Activated naive CD4-positive, alpha-beta T cell treated with Interleukin-2 at 50 U/mL for 16 hours (primary cell): ENCODE data around the gene TTLL10.

Experiments used
- DNase-seq: peaks from one replicate; pipeline ENCODE4 v3.0.0-alpha.2; 2020

Gene TTLL10

DNA sequence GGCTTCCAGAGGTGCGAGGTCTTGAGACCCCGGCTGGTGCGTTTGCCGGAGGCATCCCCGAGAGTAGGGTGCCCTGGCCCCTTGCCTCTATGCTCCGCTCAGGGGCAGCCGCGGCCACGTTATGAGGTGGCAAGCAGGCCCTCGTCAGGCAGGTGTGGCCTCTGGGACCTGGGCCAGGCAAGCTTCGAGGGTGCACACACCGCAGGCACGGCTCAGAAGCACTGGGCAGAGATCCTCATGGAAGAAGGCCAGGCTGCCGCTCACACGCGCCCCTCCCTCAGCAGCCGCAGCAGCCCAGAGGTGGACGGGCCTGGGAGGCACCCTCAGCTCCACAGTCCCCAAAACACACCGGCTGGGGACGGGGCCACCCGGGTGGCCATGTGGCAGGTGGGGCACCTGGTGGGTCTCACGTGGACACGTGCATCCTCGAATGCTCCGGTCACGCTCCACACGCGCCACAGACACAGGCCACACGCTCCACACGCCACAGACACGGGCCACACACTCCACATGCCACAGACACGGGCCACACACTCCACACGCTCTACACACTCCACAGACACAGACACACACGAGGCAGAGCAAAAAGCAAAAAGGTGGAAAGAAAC is 51.7 kb downstream of the TTLL10 start:
- DNase-seq, result no peak

DNA sequence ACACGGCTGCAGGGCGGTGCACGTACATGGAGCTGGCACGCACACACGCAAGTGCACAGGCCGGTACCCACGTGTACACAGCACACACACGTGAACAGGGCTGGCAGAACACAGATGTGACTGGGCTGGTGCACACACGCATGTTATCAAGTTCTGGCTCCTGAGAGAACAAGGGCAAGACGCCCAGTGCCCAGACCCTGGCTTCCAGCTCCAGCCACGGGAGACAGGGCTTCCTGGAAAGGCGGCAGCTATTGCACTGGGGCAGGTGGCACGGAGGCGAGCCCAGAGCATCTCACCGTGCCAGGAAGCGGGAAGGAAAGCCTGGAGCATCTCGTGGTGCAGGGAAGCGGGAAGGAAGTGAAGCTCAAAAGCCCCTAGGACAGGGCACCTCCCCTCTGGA is 52.2 kb downstream of the TTLL10 start:
- DNase-seq, result no peak

DNA sequence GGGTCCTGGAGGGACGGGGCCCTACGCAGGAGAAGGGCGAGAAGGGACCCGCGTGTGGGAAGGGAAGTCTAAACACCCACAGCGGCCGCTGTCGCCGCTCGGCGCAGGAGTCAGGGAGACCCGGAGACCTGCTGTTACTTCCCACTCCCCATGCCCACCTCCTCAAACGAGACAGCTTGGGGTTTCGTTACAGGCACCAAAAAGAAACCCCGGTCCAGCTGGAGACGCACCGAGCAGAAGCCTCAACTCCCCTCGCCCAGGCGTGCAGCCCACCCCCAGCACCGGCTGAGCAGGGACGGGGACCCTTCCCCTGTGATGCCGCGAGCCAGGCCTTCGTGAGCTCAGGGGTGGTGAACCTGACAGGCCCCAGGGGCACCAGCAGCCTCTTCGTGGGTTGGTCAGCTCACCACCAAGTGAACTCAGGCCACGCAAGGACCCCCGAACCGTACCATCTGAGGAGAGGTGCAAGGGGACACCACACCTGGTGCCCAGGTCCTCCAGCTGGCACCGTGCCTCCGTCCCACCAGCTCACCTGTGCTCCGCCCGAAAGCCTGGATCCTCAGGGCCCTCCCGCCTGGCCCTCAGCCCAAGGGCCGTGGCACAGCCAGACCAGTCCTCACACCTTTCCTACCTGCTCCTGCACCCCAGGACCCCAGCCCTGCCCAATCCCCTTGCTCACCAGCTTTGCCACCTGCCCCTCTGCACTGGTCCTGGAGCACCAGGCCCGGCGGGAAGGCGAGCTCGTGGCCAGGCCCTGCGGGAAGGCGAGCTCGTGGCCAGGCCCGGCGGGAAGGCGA is 53.1 kb downstream of the TTLL10 start:
- DNase-seq, result no peak

DNA sequence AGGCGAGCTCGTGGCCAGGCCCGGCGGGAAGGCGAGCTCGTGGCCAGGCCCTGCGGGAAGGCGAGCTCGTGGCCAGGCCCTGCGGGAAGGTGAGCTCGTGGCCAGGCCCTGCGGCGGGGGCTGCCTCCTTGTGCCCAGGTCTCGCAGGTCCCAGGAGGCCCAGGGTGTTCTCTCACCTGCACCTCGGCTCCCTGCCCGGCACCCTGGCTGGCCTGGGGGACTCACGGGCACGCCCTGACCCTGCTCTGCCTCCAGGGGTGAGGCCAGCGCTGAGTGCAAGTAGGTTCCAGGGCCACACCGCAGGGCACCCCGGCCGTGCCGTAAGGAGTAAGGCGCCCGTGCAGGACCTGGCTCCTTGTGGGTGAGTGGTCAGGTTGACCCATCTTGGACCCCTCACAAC is 53.7 kb downstream of the TTLL10 start:
- no peak for DNase-seq

DNA sequence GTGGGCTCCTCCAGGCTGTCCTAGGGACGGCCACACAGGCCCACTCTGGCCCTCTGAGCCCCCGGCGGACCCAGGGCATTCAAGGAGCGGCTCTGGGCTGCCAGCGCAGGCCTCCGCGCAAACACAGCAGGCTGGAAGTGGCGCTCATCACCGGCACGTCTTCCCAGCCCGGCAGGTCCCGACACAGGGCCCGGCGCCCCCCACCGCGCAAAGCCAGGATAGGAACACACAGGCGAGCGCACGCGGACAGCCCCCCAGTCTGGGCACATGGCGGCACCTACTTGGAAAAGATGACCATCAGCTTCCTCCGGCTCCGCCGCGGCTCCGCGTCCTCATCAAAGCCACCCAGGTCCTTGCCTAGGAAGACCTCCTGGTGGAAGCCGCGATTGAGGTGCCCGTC is 54.5 kb downstream of the TTLL10 start:
- DNase-seq, result no peak

DNA sequence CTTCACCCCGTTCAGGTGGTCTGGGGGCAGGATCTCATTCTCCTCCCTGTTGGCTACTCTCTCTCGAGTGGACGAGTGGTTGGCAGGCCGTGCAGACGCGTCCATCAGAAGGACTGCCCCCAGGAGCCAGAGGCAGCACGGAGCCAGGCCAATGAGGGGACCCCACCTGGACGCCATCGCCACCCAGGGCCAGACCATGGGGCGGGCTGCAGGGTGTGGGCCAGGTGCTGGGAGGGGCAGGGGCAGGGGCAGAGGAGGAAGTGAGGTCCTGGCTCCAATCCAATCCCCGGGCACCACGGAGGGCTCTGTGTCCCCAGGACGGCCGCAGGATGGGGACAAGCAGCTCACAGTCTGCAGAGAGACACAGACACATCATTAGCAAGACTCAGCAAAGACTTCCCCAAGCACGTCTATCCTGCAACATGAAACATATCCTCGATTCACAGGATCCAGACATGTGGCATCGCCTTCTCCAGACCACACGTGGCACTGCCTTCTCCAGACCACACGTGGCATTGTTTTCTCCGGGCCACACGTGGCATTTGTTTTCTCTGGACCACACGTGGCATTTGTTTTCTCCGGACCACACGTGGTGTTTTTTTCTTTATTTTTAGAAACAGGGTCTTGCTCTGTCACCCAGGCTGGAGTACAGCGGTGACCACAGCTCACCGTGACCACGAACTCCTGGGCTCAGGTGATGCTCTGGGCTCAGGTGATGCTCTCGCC is 55.1 kb downstream of the TTLL10 start:
- DNase-seq, result no peak

DNA sequence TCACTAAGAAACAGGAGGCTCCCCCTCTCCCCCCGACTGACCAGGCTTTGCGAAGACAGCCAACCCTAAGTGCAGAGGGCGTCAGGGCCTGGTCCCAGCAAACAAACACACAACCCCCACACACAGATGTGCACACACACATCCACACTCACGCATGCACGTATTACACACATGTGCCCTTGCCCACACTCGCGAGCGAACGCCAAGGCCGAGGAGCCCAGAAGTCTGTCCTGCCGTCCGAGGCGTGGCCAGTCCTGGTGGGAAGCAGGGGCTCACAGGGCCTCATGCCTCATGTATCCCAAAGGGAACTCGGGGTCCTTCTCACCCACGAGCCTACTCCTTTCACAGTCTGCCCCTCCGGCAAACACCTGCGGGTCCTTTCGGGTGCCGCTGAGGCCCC is 56.1 kb downstream of the TTLL10 start:
- DNase-seq, result no peak

DNA sequence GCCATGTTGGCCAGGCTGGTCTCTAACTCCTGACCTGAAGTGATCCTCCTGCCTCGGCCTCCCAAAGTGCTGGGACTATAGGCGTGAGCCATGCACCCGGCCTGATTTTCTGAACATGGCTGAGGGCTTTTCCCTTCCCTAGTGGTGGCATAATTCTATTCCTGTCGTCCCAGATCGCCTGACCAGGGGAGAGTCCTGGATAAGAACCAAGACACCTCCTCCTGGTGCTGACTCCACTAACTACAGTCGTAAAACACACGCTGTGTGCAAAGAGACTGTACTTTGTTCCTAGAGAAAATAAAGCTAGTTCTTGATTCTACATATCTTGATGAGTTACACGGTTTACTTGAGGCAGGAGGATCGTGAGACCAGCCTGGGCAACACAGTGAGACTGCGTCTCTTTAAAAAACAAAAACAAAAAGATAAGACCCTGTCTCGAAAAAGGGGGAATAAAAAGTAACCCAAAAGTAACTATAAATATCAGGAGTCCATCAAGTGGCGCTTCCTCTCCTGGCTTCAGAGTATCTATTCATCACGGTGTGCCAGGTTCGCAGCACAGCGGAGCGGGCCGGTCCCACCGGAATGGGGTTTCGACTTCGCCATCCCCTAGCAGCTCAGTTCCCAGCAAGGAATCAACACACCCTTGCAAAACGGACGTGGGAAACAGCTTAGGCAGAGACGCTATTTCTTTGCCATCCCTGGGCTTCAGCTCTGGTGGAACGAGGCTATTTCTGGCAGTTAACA is 57.1 kb downstream of the TTLL10 start:
- DNase-seq, result no peak

DNA sequence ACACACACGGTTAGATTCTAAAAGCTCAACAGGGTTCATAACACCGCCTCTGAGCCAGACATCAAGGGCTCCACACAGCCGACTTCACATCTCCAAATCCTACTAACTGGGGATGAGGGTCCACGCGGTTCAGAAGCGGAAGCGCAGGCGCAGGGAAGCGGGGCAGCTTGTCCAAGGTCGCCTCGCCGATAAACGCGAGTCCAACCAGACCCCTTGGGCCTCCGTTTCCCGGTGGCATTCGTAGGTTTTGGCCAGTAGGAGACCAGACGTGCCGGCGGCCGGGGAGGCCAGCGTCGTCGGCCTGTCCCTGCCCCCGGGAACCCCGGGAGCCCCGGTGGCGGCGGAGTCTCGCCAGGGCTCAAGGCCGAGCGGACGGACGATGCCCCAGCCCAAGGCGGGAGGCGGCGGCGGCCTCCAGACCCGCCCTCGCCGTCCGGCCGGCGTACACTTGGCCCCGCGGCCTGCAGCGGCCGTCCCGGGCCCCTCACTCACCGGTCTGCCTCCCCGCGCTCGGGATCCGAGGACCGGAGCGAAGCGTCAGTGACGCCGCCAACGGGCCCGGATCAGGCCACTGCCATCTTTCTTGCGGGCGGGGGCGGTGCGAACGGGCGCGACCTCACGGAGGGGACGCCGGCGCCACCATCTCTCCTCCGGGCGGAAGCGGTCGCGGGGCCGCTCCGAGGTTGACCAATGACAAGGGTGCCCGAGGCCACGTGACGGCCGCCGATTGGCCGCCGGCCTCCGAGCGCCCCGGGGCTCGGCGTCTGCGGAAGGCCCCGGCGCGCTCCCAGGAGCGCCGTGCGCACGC is 57.9 kb downstream of the TTLL10 start, which contains the start of gene SDF4:
SDF4 (minus strand) TSS at position 602 of the 808 bp plus-strand sequence. CDS start 3,229 bp downstream, outside the sequence.
- DNase-seq, result peak; percentile 97

DNA sequence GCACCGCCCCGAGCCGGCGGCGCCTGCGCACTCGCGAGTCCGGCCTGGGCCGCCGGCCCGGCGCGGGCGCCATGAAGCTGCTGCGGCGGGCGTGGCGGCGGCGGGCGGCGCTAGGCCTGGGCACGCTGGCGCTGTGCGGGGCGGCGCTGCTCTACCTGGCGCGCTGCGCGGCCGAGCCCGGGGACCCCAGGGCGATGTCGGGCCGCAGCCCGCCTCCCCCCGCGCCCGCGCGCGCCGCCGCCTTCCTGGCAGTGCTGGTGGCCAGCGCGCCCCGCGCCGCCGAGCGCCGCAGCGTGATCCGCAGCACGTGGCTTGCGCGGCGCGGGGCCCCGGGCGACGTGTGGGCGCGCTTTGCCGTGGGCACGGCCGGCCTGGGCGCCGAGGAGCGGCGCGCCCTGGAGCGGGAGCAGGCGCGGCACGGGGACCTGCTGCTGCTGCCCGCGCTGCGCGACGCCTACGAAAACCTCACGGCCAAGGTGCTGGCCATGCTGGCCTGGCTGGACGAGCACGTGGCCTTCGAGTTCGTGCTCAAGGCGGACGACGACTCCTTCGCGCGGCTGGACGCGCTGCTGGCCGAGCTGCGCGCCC is 58.6 kb downstream of the TTLL10 start, which contains the start of gene B3GALT6:
B3GALT6 (plus strand) TSS at position 30 of the 588 bp plus-strand sequence; CDS start at position 72, 42 bp downstream.
- DNase-seq, result no peak

DNA sequence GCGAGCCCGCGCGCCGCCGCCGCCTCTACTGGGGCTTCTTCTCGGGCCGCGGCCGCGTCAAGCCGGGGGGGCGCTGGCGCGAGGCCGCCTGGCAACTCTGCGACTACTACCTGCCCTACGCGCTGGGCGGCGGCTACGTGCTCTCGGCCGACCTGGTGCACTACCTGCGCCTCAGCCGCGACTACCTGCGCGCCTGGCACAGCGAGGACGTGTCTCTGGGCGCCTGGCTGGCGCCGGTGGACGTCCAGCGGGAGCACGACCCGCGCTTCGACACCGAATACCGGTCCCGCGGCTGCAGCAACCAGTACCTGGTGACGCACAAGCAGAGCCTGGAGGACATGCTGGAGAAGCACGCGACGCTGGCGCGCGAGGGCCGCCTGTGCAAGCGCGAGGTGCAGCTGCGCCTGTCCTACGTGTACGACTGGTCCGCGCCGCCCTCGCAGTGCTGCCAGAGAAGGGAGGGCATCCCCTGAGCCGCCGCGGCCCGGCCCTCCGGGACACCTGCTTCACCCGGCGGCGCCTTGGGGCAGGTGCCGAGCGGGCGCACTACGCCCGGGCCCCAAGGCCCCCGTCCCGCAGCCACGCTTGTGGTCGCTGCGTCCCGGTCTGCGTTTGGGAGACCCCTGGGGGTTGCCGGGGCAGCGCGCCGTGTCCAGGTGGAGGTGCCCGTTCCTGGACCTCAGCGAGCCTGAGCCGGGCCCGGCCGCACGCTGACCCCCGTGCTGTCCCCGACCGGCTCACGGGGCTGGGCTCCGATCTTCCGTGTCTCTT is 59.3 kb downstream of the TTLL10 start:
- DNase-seq, result no peak

DNA sequence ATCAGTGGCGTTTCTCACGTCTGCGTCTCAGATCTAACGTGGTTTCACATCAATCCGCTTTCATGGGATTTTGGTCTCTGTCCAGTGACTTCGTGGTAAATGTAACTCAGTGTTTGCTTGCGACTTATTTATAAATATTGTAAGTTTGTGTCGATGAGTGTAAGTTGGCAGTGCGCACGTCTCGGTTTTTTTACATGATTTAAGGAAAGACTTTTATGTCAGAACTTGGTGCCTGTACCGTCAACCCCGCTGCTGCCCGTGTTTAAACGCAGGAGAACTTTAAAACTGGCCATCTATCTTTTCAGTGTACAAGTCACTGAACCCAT is 59.9 kb downstream of the TTLL10 start:
- DNase-seq, result no peak

DNA sequence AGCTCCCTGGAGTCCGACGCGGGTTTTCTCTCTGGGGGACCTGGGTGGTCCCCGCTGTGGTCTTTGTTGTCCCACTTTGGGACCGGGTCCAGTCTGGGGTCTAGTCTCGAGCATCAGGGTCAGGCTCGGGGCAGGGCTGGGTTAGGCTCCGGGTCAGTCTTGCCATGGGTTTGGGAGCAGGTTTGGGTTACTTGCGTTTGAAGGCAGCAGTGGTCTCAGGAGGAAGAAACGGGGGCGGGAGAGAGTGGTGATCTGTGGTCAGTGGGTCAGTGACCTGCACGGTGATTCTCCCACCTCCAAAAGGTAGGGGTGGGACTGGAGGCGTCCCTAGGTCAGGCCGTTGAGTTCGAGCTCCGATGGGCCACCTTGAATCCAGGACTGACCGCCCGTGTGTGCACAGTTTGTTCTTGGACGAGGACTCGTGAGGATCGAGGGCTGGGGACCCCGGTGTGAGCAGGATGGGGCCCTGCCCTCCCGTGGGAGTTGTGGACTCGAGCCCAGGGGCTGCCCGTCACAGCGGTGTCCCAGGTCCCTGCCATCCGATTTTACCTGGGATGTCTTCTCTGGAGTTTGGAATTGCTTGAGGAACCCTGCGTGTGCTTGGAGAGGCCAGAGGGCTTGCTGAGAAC is 60.6 kb downstream of the TTLL10 start:
- no peak for DNase-seq

DNA sequence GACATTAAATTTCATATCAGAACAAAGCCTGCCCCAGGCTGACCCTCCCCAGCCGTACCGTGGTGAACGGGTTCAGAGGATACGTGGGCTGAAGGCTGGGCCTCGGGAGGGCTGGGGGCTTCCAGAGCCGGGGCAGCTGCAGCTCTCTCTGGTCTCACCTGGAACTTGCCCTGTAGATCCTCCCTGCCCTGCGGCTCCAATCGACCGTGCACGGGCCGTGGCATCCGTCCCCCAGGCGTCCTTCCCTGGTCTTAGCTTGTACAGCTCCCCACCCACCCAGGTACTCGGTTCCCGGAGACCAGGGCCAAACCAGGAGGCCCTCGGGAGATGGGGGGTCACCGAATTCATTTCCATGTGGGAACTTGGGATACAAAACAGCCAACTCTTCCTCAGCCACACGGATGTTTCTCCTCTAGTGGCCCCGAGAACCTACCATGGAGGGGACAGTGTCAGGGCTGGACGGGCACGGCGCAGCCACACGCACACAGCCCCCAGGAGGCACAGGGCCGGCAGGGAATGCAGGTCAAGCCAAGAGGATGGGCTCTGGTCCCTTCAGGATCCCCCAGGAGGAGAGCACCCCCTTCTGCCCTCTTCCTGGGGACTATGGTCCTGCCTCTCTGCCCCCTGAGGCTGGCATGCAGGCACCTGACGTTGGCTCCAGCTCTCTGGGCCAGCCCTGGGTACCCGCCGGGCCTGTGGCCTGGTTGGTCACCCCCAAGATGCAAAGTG is 61.5 kb downstream of the TTLL10 start:
- no peak for DNase-seq

DNA sequence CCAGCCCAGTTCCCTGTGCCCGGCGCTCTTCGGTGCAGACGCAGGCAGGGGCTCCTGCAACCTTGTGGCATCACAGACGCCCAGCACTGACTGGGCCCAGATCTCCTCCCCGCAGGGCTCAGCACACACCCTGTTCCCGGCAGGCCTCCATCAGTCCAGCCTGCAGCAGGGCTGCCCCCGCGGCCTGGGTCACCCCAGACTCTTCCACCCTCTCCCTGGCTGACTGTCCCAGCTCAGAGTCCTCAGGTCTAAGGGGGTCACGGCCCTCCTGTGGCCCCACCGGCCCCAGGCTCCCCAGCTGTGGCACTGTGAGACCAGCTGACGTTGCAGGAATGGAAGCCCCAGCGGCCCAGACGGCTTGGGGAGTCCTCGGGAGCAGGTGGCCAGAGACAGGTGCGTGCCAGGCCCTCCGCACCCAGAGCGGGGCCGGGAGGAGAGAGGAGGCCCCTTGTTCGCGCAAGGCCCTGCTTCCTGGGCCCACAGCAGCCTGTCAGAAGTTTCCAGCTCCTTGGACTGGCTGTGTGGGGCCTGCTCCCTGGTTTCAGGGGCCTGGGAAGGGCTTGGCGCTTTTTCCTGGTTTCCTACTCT is 62.6 kb downstream of the TTLL10 start:
- no peak for DNase-seq

DNA sequence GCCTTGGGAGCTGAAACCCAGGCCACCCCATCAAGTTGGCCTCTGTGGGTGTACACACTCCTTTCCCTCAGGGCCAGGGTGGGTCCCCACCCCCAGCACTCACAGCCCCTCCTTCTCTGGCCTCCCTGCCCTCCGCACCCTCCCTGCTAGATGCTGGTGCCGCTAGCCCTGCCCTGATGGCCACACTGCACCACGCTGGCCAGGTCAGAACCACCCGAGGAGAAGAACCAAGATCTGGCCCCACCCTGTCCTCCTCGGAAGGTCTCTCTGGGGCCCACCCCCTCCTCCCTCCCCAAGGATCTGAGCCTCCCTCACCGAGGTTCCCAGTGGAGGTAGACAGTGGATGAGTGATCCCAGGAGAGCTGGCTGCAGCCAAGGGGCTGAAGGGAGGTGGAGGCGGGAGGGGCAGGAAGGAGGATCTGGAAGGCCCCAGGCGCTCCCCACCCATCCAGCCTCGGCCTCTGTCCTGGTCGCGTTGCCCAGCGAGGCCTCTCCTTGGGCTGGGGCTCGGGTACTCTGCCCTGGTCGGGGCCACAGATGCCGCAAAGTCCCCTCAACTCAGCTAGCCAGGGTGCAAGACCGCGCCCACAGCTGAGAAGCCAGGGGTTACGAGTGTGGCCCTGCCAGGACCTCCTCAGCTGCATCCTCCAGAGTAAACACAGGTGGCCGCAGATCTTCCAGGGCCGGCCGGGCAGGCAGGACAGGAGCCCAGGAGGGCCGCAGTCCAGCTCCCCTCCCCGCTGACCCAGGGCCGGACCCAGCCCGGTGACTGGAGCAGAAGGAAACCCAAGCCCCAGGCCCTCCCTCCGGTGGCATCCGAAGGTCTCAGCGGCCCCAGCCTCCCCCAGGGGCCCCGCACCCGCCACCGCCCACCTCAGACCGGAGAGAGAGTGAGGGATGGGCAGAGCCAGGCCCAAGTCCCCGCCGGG is 63.5 kb downstream of the TTLL10 start:
- DNase-seq, result no peak

DNA sequence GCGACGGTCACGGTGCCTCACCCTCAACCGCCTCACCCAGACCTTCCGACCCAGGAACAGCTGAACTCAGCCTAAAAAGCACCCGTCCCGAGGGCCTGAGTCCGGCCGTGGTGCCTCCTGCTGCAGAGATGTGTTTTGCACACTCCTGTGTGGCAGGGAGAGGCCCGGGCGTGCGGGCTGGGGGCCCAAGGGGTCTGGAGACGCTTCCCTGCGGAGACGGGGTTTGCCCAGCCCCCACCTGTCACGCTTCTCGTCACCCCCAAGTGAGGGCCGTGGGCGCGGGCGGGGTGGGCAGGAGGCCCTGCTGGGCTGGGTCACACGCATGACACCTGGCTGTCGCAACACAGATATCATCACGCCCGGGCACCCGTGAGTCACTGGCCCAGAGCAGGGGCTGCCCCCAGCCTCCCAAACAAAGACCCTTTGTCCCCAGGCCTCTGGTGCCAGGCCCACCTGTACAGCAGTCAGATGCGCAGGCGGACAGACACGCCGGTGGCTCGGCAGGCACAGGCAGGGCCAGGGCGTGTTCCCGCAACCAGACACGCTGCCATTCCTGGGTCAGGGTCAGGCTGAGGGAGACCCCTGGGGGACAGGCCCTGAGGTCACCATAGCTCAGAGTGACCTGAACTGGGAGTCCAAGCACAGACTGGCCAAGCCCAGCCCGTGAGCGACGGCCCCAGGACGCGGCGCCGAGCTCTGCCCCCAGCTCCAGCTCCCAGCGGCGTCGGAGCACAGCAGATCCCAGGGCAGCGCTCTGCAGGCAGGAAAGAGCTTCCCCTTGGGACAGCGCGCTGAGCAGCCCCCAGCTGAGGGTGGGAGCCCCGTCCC is 64.4 kb downstream of the TTLL10 start:
- DNase-seq, result no peak
